ENCODE results near the gene RXRG. TPM values are rescaled to one million over a fixed set of nuclear protein-coding genes. Genes with fewer than 3 reads are reported as not detected.
A peak's percentile ranks its signal among the peaks of the same experiment; 100 is the strongest.

Gene RXRG
- total and polyA plus RNA-seq, 11 donors: 0.91 to 11.4 (median 2.3) TPM

- DNase-seq: peak in 4 of 5 donors; percentile 45 to 58 (median 50)
- Histone ChIP-seq H3K9me3 (no peaks in the 10 kb centered on the region), H3K36me3 (no peaks in the 10 kb centered on the region), H3K4me1 (peaks cover 0 to 29% (median 12%) of the 10 kb centered on the region in 12 donors), H3K27ac (peak overlapping the region in 5 of 12 donors; percentile 5 to 60 (median 46)), H3K27me3 (no peaks in the 10 kb centered on the region), H3K4me3 (no peak overlapping the region)
- peak; percentile 80 to 92 (median 88) for ATAC-seq
- WGBS, 4 donors: 38 to 47% (median 40%) methylated on average over 6 of the region's 6 CpGs
- intact Hi-C loops (cut with DNase I): no loop called here
- TF ChIP-seq POLR2A (IDR thresholded peaks at IDR 0.05) (no peak), CTCF (IDR thresholded peaks at IDR 0.05) (no peak)
Observed at GRCh38 chr1:165481820-165482532, 37.0 kb upstream of the RXRG start.

GRCh38 chr1:165476776-165477175 lies 31.9 kb upstream of the RXRG start:
- peaks cover 0 to under 1% (median 0%) of the 10 kb centered on the region in 12 donors for H3K4me1 ChIP-seq
- ATAC-seq: no peak
- TF ChIP-seq CTCF (IDR thresholded peaks at IDR 0.05): no peak
- no peak for TF ChIP-seq POLR2A (IDR thresholded peaks at IDR 0.05)
- H3K36me3 ChIP-seq: no peaks in the 10 kb centered on the region
- no peaks in the 10 kb centered on the region for H3K27me3 ChIP-seq
- 24 to 68% (median 46%) methylated on average over 1 of the region's 1 CpG for WGBS, 4 donors
- H3K9me3 ChIP-seq: no peaks in the 10 kb centered on the region
- no peak overlapping the region for H3K4me3 ChIP-seq
- no peak for DNase-seq
- intact Hi-C loops (cut with DNase I): no loop called here
- H3K27ac ChIP-seq: no peak overlapping the region

GRCh38 chr1:165474196-165474595 lies 29.3 kb upstream of the RXRG start:
- H3K27me3 ChIP-seq: no peaks in the 10 kb centered on the region
- intact Hi-C loops (cut with DNase I): no loop called here
- no peak overlapping the region for H3K27ac ChIP-seq
- WGBS, 4 donors: 91 to 95% (median 93%) methylated on average over 2 of the region's 2 CpGs
- ATAC-seq (no peak), DNase-seq (no peak)
- no peaks in the 10 kb centered on the region for H3K9me3 ChIP-seq
- no peak overlapping the region for H3K4me3 ChIP-seq
- no peaks in the 10 kb centered on the region for H3K36me3 ChIP-seq
- no peaks in the 10 kb centered on the region for H3K4me1 ChIP-seq
- TF ChIP-seq CTCF (IDR thresholded peaks at IDR 0.05) (no peak), POLR2A (IDR thresholded peaks at IDR 0.05) (no peak)

- 86 to 95% (median 90%) methylated on average over 4 of the region's 4 CpGs for WGBS, 4 donors
- Histone ChIP-seq H3K4me1 (no peaks in the 10 kb centered on the region), H3K4me3 (no peak overlapping the region), H3K9me3 (no peaks in the 10 kb centered on the region), H3K27me3 (no peaks in the 10 kb centered on the region), H3K36me3 (no peaks in the 10 kb centered on the region), H3K27ac (no peak overlapping the region)
- ATAC-seq (no peak), DNase-seq (no peak)
- TF ChIP-seq CTCF (IDR thresholded peaks at IDR 0.05) (no peak), POLR2A (IDR thresholded peaks at IDR 0.05) (no peak)
- intact Hi-C loops (cut with DNase I): no loop called here
Observed at GRCh38 chr1:165473081-165473480, 28.2 kb upstream of the RXRG start.
